NCI-H2196 treated with DMSO at 0.1 percent for 48 hours (cell line): ENCODE measurements around the gene ANKRD11.

ENCODE experiments used
- DNase-seq: peaks from one replicate; lab custom pipeline; 2025; ENCODE audit not compliant: unreplicated experiment; lab: John Stamatoyannopoulos, UW

Gene ANKRD11

DNA sequence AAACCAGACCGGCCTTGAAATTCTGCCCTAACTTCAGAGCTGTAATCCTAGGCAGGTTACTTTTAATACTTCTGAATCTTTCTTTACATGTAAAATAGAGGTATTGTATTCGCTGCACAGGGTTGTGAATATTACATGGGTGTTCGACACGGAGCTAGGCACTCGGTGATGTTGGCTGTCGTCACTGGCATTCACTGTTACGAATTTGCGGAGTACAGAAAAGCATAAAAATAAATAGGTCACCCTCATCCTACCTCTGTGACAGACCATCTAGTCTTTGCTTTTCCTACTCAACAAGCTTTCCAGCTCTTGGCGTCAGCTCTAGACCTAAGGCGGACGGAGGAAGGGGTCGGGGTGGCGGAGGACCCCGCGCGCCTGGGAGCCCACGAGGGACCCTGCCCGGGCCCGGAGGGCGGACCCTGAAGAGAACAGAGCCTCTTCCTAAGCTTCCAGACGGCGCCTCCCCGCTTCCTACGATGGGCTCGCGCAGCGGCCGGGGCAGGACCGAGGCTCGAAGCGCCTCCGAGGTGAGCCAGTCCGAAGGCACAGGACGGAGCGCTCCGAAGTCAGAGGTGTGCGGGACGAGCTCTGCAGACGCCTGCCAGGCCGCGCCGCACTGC, 17.0 kb upstream of the ANKRD11 start:
- no peak for DNase-seq

DNA sequence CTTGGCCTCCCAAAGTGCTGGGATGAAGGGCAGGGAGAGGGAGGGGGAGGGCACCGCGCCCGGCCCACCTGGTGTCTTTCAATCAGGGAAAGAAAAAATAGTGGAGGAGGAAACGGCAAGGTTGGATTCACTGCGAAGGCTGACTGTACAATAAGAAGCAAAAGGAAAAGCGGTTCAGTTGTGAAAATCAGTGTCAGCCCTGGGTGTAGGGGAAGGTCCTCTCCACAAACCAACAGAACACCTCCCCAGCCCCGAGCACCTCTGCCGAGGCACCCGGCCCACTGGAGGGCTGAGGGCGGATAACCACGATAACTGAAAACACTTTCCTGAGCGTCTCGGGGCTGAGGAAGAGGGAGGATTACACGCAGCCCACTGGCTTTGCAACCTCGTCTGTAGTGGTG, 16.4 kb upstream of the ANKRD11 start:
- DNase-seq = no peak

DNA sequence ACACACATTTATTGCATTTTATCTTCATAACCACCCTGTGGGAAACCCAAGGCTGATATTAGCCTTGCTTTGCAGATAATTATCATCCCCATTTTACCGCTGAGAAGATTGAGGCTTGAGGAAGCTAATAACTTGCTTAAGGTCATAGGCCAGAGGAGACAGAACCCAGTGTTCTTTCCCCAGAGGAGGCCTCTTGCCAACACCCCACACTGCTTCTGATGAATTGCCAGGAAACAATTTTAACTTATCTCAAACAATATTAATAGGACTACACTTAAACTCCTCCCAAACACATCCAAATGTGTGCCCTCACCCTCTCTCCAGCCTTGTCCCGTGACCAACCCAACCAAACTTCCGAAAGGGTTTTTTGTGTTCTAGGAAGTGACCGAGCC, 15.7 kb upstream of the ANKRD11 start:
- no peak for DNase-seq

DNA sequence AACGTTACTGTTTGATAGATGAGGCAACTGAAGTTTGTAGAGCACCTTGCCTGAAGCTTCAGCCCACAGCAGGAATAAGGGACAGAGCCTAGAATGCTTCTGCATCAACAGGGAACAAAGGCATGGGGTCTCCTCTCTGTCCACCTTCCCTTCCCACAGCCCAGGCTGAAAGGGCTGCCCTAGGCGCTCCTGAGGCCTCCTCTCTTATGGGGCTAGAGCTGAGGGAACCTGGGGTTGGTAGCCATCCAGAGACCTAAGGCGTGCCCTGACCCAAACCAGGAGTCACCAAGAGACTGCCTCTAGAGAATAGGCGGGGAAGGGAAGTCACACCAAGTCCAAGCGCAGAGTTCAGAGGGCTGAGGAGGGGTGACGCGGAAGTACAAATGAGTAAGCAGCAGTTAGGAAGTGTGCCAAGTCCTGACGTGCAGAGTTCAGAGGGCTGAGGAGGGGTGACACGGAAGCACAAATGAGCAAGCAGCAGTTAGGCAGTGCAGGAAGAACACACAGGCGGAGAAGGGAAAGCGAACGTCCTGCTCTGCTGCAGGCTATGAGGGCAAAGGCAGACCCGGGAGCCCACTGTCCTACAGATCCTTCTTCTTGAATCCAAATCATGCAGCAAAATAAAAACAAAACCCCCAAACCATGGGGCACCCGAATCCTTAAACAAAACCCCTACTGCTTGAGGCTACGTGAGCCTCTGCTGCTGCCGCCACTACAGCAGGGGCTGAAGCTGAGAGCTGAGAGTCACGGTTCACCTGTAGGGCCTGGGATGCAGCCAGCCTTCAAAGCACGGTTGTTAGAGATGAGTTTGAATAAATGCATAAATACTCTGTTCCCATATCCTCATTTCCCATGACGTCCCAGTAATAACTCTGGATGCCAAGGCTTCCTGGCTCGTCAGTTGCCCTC, 15.1 kb upstream of the ANKRD11 start:
- no peak for DNase-seq

DNA sequence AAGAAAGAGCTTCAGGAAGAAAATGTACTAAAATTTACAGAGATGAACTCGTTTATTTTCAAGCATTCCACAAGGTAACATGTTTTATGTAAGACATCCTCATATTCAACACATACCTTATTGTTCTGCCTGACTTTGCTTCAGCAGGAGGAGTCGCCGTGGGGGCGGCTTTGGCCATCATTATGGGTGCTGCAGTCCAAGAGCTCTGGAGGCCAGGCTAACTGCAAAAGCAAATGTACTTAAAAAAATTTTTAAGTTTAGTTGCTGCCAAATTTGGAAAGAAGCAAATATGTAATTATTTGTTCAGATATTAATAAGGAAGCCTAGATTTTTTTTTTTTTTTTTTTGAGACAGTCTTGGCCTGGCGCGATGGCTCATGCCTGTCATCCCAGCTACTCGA, 13.7 kb upstream of the ANKRD11 start:
- no peak for DNase-seq

DNA sequence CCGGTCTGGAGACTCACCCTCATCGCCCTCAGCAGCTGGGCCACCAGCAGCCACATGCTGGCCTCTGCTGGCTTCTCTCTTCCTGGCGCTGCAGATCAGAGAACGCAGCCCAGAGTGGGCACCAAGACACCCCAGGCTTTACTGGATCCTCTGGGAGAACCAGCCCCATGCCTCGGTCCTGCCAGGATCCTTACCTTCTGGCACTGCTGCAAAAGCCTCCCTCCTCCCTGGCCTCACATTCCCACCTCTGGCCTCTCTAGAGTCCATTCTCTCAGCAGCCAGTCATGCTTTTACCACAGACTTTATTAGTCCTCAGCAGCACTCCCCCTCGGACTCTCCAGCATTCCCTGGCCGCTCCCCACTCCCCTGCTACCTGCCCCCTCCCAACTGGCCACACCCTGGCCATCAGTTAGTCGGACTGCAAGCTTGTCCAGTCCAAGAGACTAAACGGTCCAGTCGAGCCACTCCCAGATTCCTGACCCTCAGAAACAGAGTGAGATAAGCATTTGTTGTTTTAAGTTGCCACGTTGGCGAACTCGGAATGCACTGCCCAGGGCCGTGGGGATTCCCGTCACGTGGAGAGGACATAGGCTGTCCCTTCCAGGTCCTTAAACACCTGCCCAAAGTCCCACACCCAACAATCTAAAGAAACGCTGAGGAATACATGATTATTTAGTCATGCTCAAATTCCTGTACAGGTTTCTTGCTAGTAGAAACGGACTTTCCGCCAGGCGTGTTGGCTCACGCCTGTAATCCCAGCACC, 11.9 kb upstream of the ANKRD11 start:
- DNase-seq = no peak

DNA sequence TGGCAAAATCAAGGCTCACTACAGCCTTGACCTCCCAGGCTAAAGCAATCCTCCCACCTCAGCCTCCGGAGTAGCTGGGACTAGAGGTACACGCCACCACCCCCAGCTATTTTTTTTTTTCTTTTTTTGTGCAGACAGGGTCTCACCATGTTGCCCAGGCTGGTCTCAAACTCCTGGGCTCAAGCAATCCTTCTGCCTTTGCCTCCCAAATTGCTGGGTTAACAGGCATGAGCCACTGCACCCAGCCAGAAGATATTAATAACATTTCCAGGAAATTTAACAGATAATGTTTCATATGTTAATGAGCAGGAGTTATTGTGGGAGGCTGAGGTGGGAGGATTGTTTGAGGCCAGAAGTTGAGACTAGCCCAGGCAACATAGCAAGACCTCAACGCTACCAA, 9.4 kb upstream of the ANKRD11 start:
- DNase-seq = no peak

DNA sequence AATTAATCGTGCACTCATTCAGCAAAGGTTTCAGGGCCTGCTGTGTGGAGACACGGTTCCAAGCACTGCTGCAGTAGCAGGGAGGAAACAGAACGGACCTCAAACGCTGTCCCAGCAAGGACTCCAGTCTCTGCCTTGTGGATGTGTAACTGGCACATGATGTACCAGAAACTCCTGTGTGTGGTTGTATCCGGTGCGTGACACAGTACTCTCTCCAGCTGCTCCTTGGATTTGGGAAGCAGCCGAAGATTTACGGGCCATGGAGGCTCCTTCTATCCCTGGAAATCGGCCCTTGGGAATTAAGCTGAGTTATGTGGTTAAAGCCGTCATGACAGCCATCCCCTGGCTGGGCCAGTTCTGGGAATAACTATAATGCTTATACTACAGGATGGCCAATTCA, 8.5 kb upstream of the ANKRD11 start:
- DNase-seq = no peak

DNA sequence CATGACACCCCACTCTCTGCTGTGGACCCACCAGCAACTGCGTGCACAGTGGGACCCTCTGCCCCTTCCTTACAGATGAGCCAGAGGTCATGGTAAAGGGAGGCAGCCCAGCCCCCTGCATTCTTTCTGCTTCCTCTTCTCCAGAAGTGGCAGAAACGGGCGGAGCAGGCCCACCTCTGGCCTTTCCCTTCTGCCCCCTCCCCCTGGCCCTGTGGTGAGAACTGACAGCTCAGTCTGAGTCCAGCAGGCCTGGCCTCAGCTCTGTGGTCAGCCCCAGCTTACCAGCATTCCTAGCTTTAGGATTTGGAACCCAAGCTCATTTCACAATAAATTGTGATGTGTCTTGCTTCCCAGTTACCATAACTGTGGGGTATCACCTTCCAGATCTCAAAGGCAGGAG, 4.8 kb upstream of the ANKRD11 start:
- DNase-seq = no peak

DNA sequence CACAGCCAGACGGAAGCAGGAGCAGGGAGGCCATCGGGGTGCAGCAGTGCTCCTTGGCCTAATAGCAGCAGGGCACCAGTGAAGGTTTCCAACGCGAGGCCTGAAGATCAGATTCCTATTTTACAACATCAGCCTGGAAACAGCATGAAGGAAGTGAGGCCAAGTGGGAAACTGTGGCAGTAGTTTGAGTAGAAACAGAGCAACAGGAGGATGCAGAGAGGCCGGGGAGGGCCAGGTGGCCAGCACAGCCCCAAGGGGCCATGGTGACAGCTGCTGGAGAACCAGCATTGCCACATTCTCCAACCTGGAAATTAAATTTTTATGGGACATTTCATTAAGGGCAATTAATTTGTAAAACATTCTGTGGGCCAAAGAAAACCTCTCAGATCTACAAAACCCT, 3.4 kb upstream of the ANKRD11 start:
- no peak for DNase-seq

DNA sequence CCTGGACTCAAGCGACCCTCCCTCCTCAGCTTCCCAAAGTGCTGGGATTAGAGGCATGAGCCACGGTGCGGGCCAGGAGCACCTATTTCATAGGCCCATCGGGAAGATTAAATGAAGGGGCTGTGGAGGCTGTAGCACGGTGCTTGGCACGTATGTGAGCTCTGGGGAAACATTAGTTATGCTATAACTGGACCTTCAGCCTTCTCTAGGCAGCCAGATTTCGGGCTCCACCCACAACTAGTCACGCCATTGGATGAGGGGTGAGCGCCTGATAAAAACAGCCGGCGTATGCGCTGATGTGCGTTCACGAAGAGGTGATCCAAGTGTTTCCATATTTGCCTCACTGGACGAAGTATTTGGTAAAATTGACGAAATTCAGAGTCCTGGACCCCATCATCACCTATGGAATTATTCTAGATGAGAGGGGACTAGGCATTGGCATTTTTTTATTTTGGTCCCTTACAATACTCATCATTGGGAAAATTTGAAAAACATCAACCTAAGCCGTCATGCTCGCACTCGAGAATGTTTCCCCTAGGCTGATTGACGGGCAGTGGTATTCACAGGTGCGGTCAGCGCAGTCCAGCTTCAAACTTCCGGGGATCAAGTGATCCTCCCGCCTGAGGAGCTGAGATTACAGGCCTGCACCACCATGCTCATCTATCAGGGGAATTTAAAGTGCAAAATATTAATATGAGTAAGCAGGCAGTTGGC, 1.8 kb upstream of the ANKRD11 start:
- DNase-seq = no peak

DNA sequence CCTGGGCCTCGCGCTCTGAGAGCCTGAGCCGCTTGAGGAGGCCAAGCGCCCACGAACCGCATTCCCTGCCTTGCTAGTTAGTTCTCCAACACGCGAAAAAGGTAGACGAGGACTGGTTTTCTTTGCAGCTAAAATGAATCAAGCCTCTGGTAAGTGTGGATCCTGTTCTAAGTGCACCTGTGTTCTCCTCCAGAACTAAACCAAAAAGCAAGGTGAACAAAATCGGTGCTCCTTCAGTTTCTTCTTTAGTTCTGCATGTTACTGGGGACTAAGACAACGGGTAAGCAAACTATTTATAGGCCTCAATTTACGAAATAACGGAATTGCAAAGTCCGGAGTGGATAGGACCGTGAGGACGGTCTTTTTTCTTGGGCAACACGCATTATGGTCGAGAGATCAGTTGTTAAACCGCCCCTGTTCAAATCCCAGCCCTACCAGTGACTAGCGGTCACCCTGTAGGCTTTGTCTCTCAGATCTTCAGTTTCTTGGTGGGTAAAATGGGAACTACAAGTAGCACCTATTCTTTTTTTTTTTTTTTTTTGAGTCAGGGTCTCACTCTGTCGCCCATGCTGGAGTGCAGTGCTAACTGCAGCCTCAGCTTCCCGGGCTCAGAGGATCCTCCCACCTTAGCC, 993 bp upstream of the ANKRD11 start:
- no peak for DNase-seq

DNA sequence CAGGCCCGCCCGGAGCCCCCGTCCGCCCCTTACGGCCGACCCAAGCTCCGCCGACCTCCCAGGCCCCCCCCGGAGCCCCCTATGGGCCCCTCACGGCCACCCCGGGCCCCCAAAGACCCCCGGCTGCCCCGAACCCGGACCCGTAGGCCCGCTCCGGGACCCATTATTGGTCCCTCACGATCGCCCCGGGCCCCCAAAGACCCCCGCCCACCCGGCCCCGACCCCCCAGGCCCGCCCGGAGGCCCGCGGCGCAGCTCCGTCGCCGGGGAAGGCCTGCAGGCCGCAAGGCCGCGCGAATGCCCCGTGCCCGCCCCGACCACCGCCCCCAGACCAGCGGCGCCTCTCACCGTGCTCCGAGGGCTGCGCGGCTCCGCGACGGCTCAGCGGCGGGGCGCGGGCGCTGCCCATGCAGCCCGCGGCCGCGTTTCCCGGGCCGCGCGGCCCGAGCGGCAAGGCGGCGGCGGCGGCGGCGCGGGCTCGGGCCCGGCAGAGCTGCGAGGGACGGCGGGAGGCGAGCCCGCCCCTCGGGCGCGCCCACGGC, 393 bp downstream of the ANKRD11 start:
- no peak for DNase-seq

DNA sequence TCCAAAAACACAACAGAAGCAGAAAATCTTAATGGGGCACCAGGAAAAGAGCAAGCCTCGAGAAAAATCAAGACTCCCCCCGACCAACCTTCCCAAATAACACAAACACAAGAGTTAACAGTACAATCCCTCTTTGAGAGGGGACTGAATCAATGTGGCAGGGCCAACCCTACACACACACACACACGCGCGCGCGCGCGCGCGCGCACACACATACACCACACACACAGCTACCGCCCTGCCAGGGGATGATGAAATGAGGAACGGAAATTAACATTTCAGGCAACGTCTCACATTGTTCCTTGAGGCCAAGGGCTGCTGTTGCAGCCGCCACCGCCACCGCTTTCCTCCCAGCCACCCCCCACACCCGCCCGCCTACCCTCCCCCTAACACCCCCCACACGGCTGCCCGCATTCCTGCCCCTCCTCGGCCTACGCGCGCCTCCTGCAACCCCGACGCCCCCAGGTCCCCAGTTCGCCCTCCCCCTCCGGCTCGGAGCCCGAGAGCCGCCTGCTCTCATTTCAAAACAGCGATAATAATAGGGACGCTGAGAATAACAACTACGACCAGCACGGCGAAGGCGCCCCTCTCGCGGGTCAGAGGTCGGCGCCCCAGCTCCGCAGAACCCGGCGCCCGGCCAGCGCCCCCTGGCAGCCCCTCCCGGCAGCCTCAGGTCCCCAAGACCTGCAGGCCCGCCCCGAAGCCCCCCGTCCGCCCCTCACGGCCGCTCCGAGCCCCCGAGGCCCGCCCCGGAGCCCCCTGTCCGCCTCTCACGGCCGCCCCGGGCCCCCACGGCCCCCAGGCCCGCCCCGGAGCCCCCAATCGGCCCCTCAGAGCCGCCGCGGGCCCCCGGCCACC, 1.1 kb downstream of the ANKRD11 start:
- peak; percentile 34 for DNase-seq

DNA sequence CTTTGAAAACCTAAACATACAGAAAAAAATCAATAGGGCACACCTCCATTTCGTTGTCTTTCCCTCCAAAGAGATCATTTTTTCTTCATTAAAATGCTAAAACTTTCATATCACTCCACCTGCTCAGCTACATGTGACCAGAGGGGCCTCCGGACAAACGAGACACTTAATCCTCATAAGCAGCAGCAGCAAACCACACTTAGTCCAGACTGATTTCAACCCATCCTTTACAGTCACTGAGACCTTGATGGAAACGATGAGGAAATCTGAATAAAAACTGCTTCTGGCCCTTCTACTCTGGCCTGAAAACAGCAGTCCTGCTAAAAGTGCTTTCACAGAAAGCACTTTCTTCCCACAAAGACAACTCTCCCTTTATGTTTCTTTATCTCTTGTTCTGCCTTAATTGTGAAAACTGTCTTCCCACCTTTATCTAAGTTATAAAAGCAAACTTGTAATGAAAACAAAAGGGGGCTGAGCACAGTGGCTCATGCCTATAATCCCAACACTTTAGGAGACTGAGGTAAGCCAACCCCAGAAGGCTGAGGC, 4.6 kb downstream of the ANKRD11 start:
- no peak for DNase-seq

DNA sequence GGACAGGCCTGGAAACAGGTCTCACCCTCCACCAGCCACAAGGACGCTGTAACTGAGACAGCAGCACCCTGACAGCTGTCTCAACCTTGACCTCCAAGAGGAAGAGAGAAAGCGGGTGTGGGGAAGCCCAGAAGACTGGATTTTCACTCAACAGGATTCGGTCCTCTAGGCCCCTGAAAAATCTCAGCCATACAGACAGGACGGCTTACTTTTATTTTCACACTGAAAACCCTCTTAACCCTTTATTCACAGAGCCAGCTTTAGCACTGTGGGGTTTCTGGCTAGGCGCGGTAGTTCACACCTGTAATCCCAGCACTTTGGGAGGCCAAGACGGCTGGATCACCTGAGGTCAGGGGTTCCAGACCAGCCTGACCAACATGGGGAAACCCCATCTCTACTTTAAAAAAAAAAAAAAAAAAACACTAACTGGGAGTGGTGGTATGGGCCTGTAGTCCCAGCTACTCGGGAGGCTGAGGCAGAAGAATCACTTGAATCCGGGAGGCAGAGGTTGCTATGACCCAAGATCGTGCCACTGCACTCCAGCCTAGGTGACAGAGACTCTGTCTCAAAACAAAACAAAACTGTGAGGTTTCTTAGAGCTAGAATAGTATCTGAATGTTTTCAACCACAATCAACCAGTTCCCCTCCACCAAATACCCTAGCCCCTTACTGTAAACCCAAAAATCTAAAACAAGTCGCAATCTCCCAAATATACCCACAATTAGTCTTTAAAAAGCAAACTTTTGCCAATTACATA, 5.3 kb downstream of the ANKRD11 start:
- DNase-seq = no peak

DNA sequence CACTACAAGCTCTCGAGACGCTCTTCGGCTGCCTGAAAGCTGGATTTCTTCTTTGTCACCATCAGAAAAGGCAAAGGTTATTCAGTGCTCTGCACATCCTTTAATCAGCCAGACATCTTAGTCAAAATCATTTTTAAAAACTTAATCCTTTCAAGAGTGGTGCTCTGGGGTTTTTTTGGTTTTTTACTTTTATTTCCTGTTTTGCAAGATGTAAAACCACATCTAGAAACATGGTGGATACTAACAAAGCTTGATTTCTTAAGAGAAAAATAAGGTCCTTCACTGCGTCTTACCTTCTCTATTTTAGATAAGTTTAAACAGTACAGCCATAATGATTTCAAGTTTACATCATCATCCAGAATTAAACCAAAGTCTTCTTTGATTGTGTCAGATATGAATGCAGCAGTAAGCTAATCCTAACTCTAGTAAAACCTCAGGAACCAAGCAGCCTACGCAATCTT, 6.3 kb downstream of the ANKRD11 start:
- no peak for DNase-seq

DNA sequence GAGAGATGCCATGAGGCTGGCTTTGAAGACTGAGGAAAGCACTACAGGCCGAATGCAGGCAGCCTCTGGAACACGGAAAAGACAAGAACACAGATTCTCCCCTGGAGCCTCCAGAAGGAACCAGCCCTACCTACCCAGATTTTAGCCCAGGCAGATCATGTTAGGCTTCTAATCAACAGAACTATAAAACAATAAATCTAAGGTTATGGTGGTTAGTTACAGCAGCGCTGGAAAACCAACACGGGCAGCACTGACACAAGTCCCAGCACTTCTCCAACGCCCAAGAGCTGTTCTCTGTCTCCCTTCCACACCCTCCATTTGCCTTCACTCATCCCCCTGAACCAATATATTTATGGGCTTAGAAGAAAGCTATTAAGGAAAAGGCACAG, 7.5 kb downstream of the ANKRD11 start:
- DNase-seq = no peak
